GM23338 (cell line): ENCODE measurements around the gene UFM1. TPM values are rescaled to one million over a fixed set of nuclear protein-coding genes. Genes with fewer than 3 reads are reported as not detected.

Source experiments
- ATAC-seq: fragments of 200-7000 bp; cut with Tn5 transposase; 3 replicates; pipeline ENCODE4 v1.9.1; 2020
- DNase-seq: peaks from one replicate; pipeline ENCODE4 v3.0.0-alpha.2; 2015; ENCODE audit warnings: low spot score
- H2AFZ ChIP-seq: fragments of 200-600 bp; sonication (generic); 2 replicates; pipeline ENCODE4 v1.8.0; 2016; ENCODE audit warnings: antibody characterized with exemption, mild to moderate bottlenecking, moderate library complexity
- H3F3A ChIP-seq: fragments of 200-600 bp; sonication (generic); replicated peaks from 2 replicates; pipeline ENCODE4 v1.8.0; 2017; ENCODE audit warnings: antibody characterized with exemption, mixed run types, low read depth
- H3K27ac ChIP-seq: fragments of 200-600 bp; sonication (generic); 2 replicates; pipeline ENCODE4 v1.6.1; 2016; ENCODE audit warnings: low read depth
- H3K27me3 ChIP-seq: fragments of 200-600 bp; sonication (generic); 2 replicates; pipeline ENCODE4 v1.8.0; 2016; ENCODE audit warnings: mild to moderate bottlenecking, mixed run types, moderate library complexity; ENCODE audit not compliant: insufficient read depth
- H3K36me3 ChIP-seq: fragments of 200-600 bp; sonication (generic); 2 replicates; pipeline ENCODE4 v1.8.0; 2016; ENCODE audit warnings: mild to moderate bottlenecking; ENCODE audit not compliant: insufficient read depth
- H3K4me1 ChIP-seq: fragments of 200-600 bp; sonication (generic); 2 replicates; pipeline ENCODE4 v1.8.0; 2016; ENCODE audit warnings: mild to moderate bottlenecking, moderate library complexity; ENCODE audit not compliant: insufficient read depth
- H3K4me2 ChIP-seq: fragments of 200-600 bp; sonication (generic); 2 replicates; pipeline ENCODE4 v1.7.1; 2017; ENCODE audit warnings: mixed run types
- H3K4me3 ChIP-seq: fragments of 200-600 bp; sonication (generic); 2 replicates; pipeline ENCODE4 v1.6.1; 2016; ENCODE audit warnings: mixed run types
- H3K79me2 ChIP-seq: fragments of 200-600 bp; sonication (generic); replicated peaks from 2 replicates; pipeline ENCODE4 v1.8.0; 2017; ENCODE audit warnings: mild to moderate bottlenecking; ENCODE audit not compliant: insufficient read depth
- H3K9me2 ChIP-seq: fragments of 200-600 bp; sonication (generic); 2 replicates; pipeline ENCODE4 v1.8.0; 2017; ENCODE audit not compliant: insufficient read depth
- H4K20me1 ChIP-seq: fragments of 200-600 bp; sonication (generic); replicated peaks from 2 replicates; pipeline ENCODE4 v1.8.0; 2017; ENCODE audit warnings: mild to moderate bottlenecking; ENCODE audit not compliant: insufficient read depth
- H3K27ac Mint-ChIP-seq: 2 replicates; pipeline ENCODE4 v1.8.0; 2020; ENCODE audit warnings: inconsistent platforms, mild to moderate bottlenecking, moderate library complexity, mixed read lengths
- H3K27me3 Mint-ChIP-seq: 3 replicates; pipeline ENCODE4 v1.8.0; 2022; ENCODE audit warnings: low read depth, mild to moderate bottlenecking, moderate library complexity, mixed read lengths, inconsistent platforms; ENCODE audit not compliant: insufficient read depth, poor library complexity
- H3K36me3 Mint-ChIP-seq: 3 replicates; pipeline ENCODE4 v1.8.0; 2021; ENCODE audit warnings: low read depth, mild to moderate bottlenecking, inconsistent platforms, moderate library complexity, mixed read lengths
- H3K4me1 Mint-ChIP-seq: 3 replicates; pipeline ENCODE4 v1.8.0; 2020; ENCODE audit warnings: mild to moderate bottlenecking, inconsistent platforms, mixed read lengths
- H3K4me3 Mint-ChIP-seq: 3 replicates; pipeline ENCODE4 v1.8.0; 2021; ENCODE audit warnings: moderate library complexity, mild to moderate bottlenecking, inconsistent platforms, mixed read lengths
- H3K9me3 Mint-ChIP-seq: 3 replicates; pipeline ENCODE4 v1.8.0; 2020; ENCODE audit warnings: moderate library complexity, mild to moderate bottlenecking, inconsistent platforms, mixed read lengths
- CREB1 ChIP-seq: fragments of 250-450 bp; sonication (Bioruptor Pico); IDR thresholded peaks from 2 replicates; pipeline ENCODE4 v1.5.0; 2020; ENCODE audit warnings: low read depth, mild to moderate bottlenecking, moderate library complexity
- CTCF ChIP-seq, 2 experiments: fragments of 200-600 bp in 1 of 2; sonication (generic) in 1 of 2; conservative IDR thresholded peaks; 2 replicates each; pipeline versions ENCODE4 v1.5.1 to v1.6.1; 2016 to 2017; ENCODE audit warnings: antibody characterized with exemption in 2 of 2, low read depth in 2 of 2, mild to moderate bottlenecking in 2 of 2, moderate library complexity in 1 of 2
- ETS1 ChIP-seq: IDR thresholded peaks from 2 replicates; pipeline ENCODE4 v1.6.1; 2016; ENCODE audit warnings: antibody characterized with exemption
- EZH2 ChIP-seq: fragments of 200-600 bp; sonication (generic); IDR thresholded peaks from one replicate; pipeline ENCODE4 v1.8.0; 2017; ENCODE audit warnings: antibody characterized with exemption, mild to moderate bottlenecking, low read depth; ENCODE audit not compliant: unreplicated experiment
- JUNB ChIP-seq: IDR thresholded peaks from one replicate; pipeline ENCODE4 v1.6.1; 2016; ENCODE audit warnings: antibody characterized with exemption; ENCODE audit not compliant: unreplicated experiment
- NANOG ChIP-seq: IDR thresholded peaks from 2 replicates; pipeline ENCODE4 v1.6.1; 2016; ENCODE audit warnings: antibody characterized with exemption, borderline replicate concordance
- POLR2AphosphoS5 ChIP-seq: IDR thresholded peaks from 2 replicates; pipeline ENCODE4 v1.6.1; 2016; ENCODE audit warnings: antibody characterized with exemption, low read depth
- REST ChIP-seq: IDR thresholded peaks from one replicate; pipeline ENCODE4 v1.6.1; 2018; ENCODE audit warnings: antibody characterized with exemption; ENCODE audit not compliant: unreplicated experiment
- STAT1 ChIP-seq: IDR thresholded peaks from one replicate; pipeline ENCODE4 v1.6.1; 2016; ENCODE audit warnings: antibody characterized with exemption; ENCODE audit not compliant: unreplicated experiment
- ZNF114 ChIP-seq: fragments of 250-450 bp; sonication (Bioruptor Pico); IDR thresholded peaks from 2 replicates; pipeline ENCODE4 v1.5.0; 2020; ENCODE audit warnings: mild to moderate bottlenecking, moderate library complexity
- ZNF331 ChIP-seq: fragments of 250-450 bp; sonication (Bioruptor Pico); IDR thresholded peaks from 2 replicates; pipeline ENCODE4 v1.5.0; 2020; ENCODE audit warnings: low read depth, mild to moderate bottlenecking, moderate library complexity
- ZNF462 ChIP-seq: fragments of 250-450 bp; sonication (Bioruptor Pico); IDR thresholded peaks from 2 replicates; pipeline ENCODE4 v1.5.0; 2020; ENCODE audit warnings: mild to moderate bottlenecking, moderate library complexity
- polyA plus RNA-seq: library from polyadenylated mRNA; unstranded; fragments of >200 nt; fragmentation: Nextera tagmentation; extraction: Ambion mirVana; gene quantifications from 2 replicates; pipeline ENCODE4 v1.2.1, GENCODE V29; 2016
- total RNA-seq: library from RNA; depleted of rRNA; stranded (reverse); fragments of >200 nt; shearing (Covaris generic); gene quantifications from 2 replicates; pipeline ENCODE4 v1.2.3, GENCODE V29; 2014

Gene UFM1
- total and polyA plus RNA-seq, 2 experiments from 2014 or later, result 57.0 to 77.1 TPM

GRCh38 chr13:38399535-38399934 is 49.9 kb downstream of the UFM1 start:
- no peaks in the 10 kb centered on the region for H3K36me3 Mint-ChIP-seq
- no peak overlapping the region; the same call in 1 of the 2 replicates for H3K27ac Mint-ChIP-seq
- no peak overlapping the region for H3K27ac ChIP-seq
- no peak for ATAC-seq
- no peaks in the 10 kb centered on the region for H3K9me3 Mint-ChIP-seq
- H3F3A ChIP-seq, result no peaks in the 10 kb centered on the region
- no peaks in the 10 kb centered on the region for H3K4me1 ChIP-seq
- no peaks in the 10 kb centered on the region for H3K4me1 Mint-ChIP-seq
- no peaks in the 10 kb centered on the region for H3K27me3 ChIP-seq
- H4K20me1 ChIP-seq, result no peaks in the 10 kb centered on the region
- no peaks in the 10 kb centered on the region for H3K79me2 ChIP-seq
- H3K4me2 ChIP-seq, result no peak overlapping the region
- H3K36me3 ChIP-seq, result no peaks in the 10 kb centered on the region
- no peak overlapping the region for H3K4me3 Mint-ChIP-seq
- no peak for TF ChIP-seq CREB1
- TF ChIP-seq EZH2, result no peak
- TF ChIP-seq ZNF331 (CRISPR knock-in tag), result no peak
- TF ChIP-seq POLR2AphosphoS5, result no peak
- TF ChIP-seq REST, result no peak
- no peak for TF ChIP-seq CTCF (conservative IDR thresholded peaks at IDR 0.05; ENCODE audit: low read depth in 2 of 2)
- no peak for TF ChIP-seq ETS1
- TF ChIP-seq ZNF462, result no peak
- no peak for TF ChIP-seq NANOG
- no peak for TF ChIP-seq ZNF114 (CRISPR knock-in tag)
- TF ChIP-seq STAT1, result no peak
- TF ChIP-seq JUNB, result no peak
- DNase-seq, result no peak
- no peaks in the 10 kb centered on the region for H3K9me2 ChIP-seq
- no peaks in the 10 kb centered on the region for H3K27me3 Mint-ChIP-seq
- H3K4me3 ChIP-seq, result no peak overlapping the region
- H2AFZ ChIP-seq, result no peak overlapping the region; the same call in 1 of the 2 replicates
